ENCODE data around the gene SETD1B.
"Not testable (repeated sequence)": the region's sequence is repeated elsewhere in the genome, so short reads cannot be mapped to it uniquely, and the experiment has no call there.

Gene SETD1B

GRCh38 chr12:121871467-121871866 lies 67.7 kb downstream of the SETD1B start:
- no peak for DNase-seq (ENCODE audit: low spot score in 2 of 2)

GRCh38 chr12:121872546-121873215 lies 68.9 kb downstream of the SETD1B start:
- H3K36me3 Mint-ChIP-seq, result peaks cover 2% of the 10 kb centered on the region
- no peaks in the 10 kb centered on the region for H3K27me3 Mint-ChIP-seq
- no peaks in the 10 kb centered on the region for H3K9me3 Mint-ChIP-seq
- H3K27ac Mint-ChIP-seq, result no peak overlapping the region
- no peak overlapping the region for H3K4me3 Mint-ChIP-seq
- no peaks in the 10 kb centered on the region for H3K4me1 Mint-ChIP-seq
- DNase-seq (ENCODE audit: low spot score in 2 of 2), result no peak
- ATAC-seq (ENCODE audit: low read depth), result no peak

More at GRCh38 chr12:121871467-121871866, 67.7 kb downstream of the SETD1B start:
- H3K27ac Mint-ChIP-seq, result no peak overlapping the region
- H3K4me1 Mint-ChIP-seq, result no peaks in the 10 kb centered on the region
- peaks cover 1% of the 10 kb centered on the region for H3K27me3 Mint-ChIP-seq
- no peak for ATAC-seq (ENCODE audit: low read depth)
- H3K9me3 Mint-ChIP-seq, result no peaks in the 10 kb centered on the region
- peaks cover 4% of the 10 kb centered on the region for H3K36me3 Mint-ChIP-seq
- no peak overlapping the region for H3K4me3 Mint-ChIP-seq

- H3K27ac Mint-ChIP-seq, result no peak overlapping the region
- DNase-seq (ENCODE audit: low spot score in 2 of 2), result no peak
- no peak for ATAC-seq (ENCODE audit: low read depth)
Measured at GRCh38 chr12:121873216-121873569, 69.4 kb downstream of the SETD1B start.

GRCh38 chr12:121874071-121874470 lies 70.3 kb downstream of the SETD1B start:
- Mint-ChIP-seq H3K27me3 (no peaks in the 10 kb centered on the region), H3K9me3 (no peaks in the 10 kb centered on the region), H3K4me1 (no peaks in the 10 kb centered on the region), H3K4me3 (no peak overlapping the region), H3K27ac (no peak overlapping the region), H3K36me3 (peaks cover 2% of the 10 kb centered on the region)
- DNase-seq (ENCODE audit: low spot score in 2 of 2) (no peak), ATAC-seq (ENCODE audit: low read depth) (no peak)

More at GRCh38 chr12:121873216-121873569, 69.4 kb downstream of the SETD1B start:
- H3K4me3 Mint-ChIP-seq, result no peak overlapping the region
- H3K9me3 Mint-ChIP-seq, result no peaks in the 10 kb centered on the region
- H3K36me3 Mint-ChIP-seq, result peaks cover 2% of the 10 kb centered on the region
- no peaks in the 10 kb centered on the region for H3K4me1 Mint-ChIP-seq
- no peaks in the 10 kb centered on the region for H3K27me3 Mint-ChIP-seq

GRCh38 chr12:121875582-121875981 lies 71.8 kb downstream of the SETD1B start:
- DNase-seq (ENCODE audit: low spot score in 2 of 2) (no peak), ATAC-seq (ENCODE audit: low read depth) (no peak)
- Mint-ChIP-seq H3K4me1 (no peaks in the 10 kb centered on the region), H3K27ac (no peak overlapping the region), H3K27me3 (no peaks in the 10 kb centered on the region), H3K9me3 (no peaks in the 10 kb centered on the region), H3K36me3 (peaks cover 2% of the 10 kb centered on the region), H3K4me3 (no peak overlapping the region)

GRCh38 chr12:121876080-121876447 lies 72.3 kb downstream of the SETD1B start:
- not testable (repeated sequence) for H3K27ac Mint-ChIP-seq; DNase-seq (ENCODE audit: low spot score in 2 of 2); H3K4me3 Mint-ChIP-seq; H3K9me3 Mint-ChIP-seq; H3K36me3 Mint-ChIP-seq; H3K27me3 Mint-ChIP-seq; H3K4me1 Mint-ChIP-seq; ATAC-seq (ENCODE audit: low read depth)

Measured in memory B cell (primary cell).